Loucy (cell line): ENCODE data around the gene LRIG1.
A peak's percentile ranks its signal among the peaks of the same experiment; 100 is the strongest.

Experiments
- CTCF ChIP-seq: fragments of 200-600 bp; sonication (generic); conservative IDR thresholded peaks from 2 replicates; pipeline ENCODE4 v1.5.1; 2014; ENCODE audit warnings: mild to moderate bottlenecking, antibody characterized with exemption, low read length
- EZH2phosphoT487 ChIP-seq: fragments of 200-600 bp; IDR thresholded peaks from 2 replicates; pipeline ENCODE4 v1.6.1; 2018; ENCODE audit warnings: antibody characterized with exemption, mild to moderate bottlenecking, moderate library complexity, borderline replicate concordance

GRCh38 chr3:66500576-66501482, at the start of gene LRIG1:
- TF ChIP-seq CTCF (peak; percentile 41; the same call in 1 of the 2 replicates), EZH2phosphoT487 (no peak)
